Inflammatory macrophage treated with lipopolysaccharide for 1 hour (primary cell): Measurements from ENCODE around the gene NR1H2.
"Not testable (repeated sequence)": the region's sequence is repeated elsewhere in the genome, so short reads cannot be mapped to it uniquely, and the experiment has no call there.

Source experiments
- DNase-seq, 2 donors: peaks; one replicate each; pipeline ENCODE4 v3.0.0-alpha.2; 2020 to 2022

Gene NR1H2

DNA sequence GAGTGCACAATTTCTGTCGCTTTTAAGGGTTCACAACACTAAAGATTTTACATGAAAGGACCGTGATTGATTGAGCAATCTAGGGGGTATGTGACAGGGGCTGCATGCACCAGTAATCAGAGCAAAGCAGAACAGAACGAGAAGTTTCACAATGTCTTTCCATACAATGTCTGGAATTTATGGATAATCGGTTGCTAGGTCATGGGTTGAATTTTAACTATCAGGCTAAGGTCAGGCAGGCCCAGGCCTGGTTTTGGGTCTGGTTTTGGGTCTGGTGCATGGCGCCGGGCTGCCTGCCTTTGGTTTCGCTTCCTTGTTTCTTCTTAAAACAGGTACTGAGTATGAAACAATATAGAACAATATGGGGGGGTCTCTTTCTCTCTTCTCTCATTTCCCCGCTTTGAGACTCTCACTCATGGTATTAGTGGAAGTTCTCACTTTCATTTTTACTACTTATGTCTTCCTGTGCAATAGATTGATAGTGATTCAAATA lies 29.1 kb upstream of the NR1H2 start:
- DNase-seq, result not testable (repeated sequence)

DNA sequence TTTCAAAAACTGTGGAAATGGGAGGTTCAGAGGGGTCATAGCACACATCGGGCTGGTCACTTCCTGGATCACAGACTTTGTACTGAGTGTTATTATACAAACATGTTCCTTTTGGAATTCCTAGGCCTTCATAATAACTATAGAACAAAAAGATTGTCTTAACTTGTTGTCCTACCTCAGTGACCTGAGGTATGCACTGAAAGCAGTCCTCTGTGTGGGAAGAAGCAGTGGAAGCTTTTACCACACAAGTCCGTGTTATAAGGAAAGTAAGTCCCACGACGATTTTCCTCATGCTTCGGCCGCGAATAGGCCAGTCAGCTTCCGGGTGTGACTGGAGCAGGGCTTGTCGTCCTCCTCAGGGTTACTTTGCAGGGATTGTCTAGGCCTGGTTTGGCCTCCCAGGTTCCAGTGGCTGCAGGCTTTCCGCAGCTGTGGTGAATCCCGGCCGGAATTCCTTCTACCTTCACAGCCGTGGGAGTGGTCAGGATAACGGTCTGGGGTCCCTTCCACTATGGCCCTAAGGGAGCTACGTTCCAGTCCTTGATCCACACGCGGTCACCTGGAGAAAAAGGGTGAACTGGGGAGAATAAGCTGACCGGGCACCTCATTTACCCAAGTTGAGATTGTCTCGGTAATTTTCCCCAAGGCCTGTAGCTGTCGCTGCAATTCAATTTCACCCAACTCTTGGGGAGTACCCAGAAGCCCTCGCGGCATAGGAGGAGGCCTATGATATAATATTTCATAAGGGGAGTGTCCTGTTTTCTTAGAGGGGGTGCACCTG lies 26.8 kb upstream of the NR1H2 start:
- DNase-seq, result no peak

DNA sequence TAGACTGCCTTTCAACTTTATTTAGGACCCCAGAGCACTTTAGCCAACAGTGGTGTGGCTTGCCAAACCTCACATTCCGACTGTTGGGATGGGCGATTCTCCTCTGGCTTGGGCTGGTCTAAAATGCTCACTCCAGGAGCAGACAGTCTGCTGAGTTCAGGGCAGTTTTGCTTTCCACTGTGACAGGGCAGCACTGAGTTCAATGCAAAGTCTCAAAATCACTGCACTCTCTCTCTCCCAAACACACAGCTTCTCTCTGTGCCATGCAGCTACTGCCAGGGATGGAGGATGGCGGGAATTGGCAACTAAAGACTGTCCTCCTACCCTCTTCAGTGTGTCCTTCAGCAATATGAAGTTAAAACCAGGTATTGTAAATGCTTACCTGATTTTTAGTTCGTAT lies 24.0 kb upstream of the NR1H2 start:
- DNase-seq, result no peak

DNA sequence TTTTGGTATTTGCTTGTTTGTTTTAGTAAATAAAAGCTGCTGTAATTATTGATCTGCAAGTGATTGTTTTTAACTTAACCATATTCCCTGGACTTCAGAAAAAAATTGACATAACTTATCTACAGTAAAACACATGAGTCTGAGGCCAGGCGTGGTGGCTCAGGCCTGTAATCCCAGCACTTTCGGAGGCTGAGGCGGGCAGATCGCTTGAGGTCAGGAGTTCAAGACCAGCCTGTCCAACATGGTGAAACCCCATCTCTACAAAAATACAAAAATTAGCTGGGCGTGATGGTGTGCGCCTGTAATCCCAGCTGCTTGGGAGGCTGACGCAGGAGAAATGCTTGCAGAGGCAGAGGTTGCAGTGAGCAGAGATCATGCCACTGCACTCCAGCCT lies 22.8 kb upstream of the NR1H2 start:
- not testable (repeated sequence) for DNase-seq

DNA sequence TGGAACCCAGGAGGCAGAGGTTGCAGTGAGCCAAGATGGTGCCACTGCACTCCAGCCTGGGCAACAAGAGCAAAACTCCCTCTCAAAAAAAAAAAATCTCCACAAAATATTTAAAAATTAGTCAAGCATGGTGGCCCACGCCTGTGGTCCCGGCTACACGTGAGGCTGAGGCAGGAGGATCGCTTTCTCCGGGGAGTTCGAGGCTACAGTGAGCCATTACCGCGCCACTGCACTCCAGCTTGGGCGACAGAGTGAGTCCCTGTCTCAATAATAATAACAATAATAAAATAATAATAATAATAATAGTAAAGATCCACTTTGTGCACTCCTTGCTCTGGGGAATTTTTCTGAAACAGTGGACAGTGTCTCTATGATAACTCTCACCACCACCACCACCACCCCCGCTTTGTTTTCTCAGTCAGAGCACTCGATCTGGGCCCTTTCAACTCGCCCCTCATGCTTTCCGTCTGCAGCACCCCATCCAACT lies 19.5 kb upstream of the NR1H2 start:
- DNase-seq, result no peak

DNA sequence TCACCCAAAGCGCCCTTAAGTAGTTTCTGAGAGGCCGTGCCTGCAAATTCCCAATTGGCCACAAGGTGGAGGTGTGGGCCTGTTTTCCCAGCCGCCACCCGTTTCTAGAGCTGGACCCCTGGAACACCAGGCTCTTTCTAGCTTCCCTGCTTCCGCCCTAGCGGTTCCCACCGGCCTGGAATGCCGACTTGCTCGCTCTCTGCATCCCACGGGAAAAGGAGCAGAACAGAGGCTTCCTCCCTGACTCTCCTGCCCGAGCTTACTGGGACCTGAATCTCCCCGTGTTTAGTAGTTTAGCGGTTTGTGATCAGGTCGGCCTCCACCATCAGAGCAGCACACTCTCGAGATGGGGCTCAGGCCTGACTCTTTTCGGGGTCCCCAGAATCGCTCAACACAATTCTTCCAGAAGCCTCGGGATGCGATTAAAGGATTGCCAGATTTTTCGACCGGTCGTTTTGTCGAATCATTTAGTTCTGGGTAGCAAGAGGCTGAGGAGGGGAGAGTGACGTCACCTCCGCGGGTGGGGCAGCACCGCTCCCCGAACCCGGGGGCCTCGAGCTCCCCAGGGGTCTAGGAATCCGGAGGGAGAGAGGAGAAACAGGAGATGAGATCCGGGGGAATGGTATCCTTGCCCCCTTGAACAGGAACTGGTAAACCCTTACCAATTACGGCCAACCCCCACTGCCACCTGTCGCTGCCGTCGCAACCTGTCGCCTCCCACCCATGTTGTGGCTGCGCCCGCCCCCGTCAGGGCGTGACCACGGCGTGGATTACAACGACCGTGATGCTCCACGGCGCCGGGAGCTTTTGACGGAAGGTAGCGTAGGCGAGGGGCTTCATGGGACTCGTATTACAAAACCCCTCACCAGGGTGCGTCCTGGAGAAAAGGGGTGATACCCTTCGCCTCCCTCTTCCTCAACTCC lies 18.8 kb upstream of the NR1H2 start:
- peak; percentile 76 to 88 for DNase-seq

DNA sequence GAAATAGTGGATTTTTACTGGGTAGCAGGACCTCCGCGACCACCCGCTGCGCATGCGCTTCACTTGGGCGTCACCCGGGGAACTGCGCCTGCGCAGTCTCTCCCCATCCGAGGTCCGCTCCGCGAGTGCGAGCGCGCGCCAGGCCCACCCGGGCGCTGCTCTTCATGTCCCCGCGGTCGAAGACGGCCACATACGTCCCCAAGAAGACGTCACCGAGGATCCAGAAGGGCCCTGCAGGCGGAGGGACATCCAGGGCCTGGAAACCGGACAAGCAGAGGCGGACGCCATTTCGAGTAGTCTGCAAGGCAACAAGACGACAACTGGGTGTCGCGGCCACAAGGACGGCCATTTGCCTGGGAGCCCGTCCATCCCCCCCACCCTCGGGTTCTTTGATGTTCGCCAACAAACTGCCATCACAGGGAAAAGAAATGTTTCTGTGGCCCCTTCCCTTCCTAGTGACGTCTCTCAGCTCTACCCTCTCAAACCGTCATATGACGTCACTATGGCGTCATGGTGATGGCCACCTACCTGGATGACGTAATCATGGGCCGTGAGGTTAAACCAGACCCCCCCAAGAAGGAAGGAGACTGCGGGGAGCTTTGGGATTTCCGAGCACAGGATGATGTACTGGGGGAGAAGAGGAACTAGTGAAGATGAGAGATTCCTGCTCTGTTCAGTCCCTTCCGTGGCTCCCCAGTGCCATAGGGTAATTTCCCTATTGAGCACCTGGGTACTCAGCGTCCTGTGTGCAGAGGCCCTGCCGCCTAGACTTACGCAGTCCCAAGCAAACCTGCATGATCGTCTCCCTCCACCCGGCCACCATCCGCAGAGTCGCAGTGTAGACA lies 17.6 kb upstream of the NR1H2 start:
- DNase-seq, result peak; percentile 48 to 73

DNA sequence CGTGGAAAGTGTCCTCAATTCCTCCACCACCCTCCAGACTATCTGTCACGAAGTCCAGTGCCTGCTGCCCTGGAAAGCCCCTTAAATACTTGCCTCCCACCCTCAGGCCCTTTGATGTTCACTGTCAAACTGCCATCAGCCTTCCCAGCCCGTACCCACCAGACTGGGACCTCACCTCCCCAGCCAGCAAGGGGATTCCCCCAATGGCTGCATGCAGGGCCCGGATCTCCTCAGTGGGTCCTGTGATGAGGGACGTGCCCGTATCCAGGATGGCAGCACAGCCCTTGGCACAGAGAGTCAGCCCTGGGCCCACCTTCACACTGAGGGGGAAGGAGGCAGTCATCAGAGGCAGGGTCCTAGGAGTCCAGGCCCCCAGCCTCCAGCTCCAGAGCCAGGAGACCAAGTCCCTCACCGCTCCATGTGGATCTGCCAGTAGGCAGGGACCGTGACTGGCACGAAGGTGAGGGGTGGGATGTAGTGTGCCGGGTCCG lies 16.9 kb upstream of the NR1H2 start:
- DNase-seq, result no peak

DNA sequence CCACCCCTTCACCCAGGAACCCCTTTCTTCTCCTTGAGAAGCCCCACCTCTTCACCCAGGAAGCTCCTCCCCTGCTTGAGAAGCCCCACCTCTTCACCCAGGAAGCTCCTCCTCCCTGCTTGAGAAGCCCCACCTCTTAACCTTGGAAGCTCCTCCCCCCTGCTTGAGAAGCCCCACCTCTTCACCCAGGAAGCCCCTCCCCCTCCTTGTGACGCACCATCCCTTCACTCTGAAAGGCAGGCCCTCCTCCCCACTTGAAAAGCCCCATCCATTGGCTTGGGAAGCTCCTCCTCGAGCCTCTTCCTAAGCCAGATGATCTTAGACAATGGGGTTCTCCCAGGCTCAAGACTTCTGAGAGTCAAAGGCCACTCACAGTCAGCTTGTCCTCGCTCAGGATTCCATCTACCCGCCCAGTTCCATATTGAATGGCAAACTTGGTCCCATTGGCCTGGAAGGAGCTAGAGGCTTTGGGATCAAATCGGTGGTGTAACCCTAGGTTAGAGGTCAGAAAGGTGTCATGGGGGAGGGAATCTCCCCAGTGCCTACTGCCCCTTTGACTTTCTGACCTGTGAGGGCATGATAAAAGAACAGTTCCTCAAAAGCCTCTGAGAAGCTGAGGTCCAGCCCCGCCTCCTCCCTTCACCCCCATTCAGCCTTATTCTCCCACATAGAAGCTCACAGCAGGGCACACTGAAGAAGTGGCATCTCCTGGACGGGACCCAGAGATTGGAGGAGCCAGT lies 14.8 kb upstream of the NR1H2 start:
- peak in 1 of 2 donors; percentile 27 for DNase-seq

DNA sequence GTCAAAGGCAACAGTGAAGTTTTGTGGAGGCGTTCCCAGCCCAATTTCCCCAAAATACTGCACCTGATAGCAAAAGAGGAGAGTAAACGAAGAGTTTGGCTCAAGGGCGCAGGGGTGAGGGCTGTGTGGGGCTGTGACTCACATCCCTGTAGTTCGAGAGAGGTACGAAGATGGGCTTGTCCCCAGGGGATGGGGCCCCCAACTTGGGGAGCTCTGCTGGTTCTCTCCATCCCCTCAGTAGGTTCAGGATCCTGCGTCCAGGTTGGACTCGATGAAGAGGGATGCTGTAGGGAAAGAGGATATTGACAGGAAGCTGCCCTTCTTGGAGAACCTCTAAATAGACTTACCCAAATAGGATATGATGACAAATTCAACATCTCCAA lies 14.2 kb upstream of the NR1H2 start:
- no peak for DNase-seq

DNA sequence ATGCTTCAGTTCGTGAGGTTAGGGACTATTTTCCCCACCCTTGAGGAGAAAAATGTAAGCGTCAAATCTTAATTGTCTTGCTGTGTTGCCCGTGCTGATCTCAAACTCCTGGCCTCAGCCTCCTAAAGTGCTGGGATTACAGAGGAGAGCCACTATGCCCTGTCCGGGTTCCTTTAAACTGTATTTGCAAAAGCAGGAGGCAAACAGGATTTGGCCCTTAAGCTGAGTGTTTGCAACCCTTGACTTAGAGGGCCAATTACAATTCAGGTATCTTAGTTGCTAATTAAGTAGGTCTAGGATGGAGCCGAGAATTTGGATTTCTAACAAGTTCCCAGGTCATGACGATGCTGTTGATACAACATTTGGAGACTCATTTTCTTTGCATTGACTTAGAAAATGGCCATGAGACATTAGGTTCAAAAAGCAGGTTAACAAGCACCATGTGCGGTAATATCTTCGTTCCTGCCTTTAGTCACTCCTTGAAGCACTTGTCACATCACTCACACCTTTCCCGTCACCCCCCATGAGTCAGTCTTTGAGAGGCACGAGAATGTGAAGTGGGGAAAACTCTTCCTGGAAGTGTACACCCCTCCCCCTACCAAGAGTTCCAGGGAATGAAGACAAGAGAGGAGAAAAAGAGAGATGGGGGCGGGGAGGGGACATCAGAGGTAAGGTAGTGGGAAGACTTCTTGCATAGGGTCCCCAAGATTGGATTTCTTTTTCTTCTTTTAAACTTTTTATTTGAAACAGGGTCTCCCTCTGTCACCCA lies 13.4 kb upstream of the NR1H2 start:
- no peak for DNase-seq

DNA sequence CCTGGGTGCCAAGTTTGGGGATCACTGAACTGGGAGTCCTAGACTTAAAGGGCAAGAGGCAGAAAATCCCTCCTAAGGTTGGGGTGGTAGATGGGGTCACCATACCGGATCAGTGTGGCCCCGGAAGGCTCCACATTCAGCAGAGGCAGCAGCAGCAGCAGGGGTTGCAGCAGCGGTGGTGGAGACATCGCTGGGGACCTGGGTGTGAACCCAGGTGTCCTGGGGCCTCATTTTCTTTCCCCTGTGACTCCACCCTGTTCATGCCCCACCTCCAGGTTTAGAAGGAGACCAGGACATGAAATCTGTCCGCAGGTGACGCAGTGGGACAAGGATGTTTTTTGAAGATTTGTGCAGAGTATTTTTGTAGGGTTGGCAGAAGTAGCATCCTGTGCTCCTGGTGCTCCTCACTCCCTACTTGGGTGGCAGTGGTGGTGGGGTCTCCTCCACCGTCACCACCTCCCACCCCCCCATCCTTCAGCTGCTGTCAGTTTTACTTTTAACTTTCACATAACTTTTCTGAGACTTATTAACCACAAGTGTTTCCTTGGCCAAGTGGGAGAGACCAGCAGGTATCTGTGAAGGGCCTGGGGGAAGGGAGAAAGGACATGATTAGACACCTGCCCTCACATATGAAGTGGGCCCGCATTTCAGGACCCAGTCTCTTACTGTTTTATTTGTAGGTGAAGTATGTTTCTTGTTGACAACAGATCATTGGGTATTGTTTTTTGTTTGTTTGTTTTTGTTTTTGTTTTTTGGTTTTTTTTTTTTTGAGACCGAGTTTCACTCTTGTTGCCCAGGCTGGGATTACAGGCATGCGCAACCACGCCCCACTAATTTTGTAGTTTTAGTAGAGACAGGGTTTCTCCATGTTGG lies 10.6 kb upstream of the NR1H2 start, which contains the start of gene NAPSA:
TSS of gene NAPSA (minus strand) at position 206 of the 873 bp plus-strand sequence. CDS start at position 188, 18 bp downstream.
- DNase-seq, result no peak

DNA sequence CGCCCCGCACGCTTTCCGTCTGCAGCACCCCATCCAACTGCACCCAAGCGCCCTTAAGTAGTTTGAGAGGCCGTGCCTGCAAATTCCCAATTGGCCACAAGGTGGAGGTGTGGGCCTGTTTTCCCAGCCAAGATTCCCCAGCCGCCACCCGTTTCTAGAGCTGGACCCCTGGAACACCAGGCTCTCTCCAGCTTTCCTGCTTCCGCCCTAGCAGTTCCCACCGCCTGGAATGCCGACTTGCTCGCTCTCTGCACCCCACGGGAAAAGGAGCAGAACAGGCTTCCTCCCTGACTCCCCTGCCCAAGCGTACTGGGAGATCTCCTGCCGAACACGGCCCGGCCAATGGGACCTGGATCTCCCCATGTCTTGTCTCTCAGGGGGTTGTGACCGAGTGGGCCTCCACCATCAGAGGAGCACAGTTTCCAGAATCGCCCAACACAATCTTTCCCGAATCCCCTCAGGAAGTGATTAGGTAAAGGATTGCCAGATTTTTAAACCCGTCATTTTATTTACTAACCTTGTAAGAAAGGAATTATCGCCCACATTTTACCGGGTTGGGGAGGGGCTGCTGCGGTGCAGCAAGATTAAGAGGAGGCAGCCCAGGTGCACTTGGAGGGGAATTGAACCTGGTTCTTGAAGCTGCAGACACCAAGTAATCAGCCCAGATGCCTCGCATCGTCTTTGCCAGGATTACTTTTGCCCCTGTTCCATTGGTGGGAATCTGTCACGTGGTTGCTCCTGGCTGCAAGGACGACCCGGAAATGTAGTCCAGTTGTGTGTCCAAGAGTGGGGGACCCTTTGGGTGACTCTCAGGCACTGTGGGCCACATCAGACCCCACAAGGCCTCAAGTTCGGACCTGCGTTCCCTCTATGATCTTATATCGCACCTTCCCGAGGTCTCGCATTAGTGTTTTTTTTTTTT lies 7.3 kb upstream of the NR1H2 start:
- peak; percentile 79 to 95 for DNase-seq

DNA sequence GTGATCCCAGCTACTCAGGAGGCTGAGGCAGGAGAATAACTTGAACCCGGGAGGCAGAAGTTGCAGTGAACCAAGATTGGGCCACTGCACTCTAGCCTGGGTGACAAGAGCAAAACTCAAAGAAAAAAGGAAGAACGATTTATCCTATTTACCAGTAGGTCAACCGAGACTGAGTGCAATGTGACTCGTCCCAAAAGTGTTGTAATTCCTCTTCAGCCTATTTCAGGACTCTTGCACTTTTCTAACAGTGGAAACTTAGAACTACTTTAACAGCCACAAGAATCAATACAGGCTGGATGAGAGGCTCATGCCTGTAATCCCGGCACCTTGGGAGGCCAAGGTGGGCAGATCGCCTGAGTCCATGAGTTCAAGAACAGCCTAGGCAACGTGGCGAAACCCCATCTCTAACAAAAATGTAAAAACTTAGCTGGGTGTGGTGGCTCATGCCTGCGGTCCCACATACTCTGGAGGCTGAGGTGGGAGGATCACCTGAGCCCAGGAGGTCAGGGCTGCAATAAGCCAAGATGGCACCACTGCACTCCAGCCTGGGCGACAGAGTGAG lies 4.3 kb upstream of the NR1H2 start:
- DNase-seq, result peak; percentile 50 to 68

DNA sequence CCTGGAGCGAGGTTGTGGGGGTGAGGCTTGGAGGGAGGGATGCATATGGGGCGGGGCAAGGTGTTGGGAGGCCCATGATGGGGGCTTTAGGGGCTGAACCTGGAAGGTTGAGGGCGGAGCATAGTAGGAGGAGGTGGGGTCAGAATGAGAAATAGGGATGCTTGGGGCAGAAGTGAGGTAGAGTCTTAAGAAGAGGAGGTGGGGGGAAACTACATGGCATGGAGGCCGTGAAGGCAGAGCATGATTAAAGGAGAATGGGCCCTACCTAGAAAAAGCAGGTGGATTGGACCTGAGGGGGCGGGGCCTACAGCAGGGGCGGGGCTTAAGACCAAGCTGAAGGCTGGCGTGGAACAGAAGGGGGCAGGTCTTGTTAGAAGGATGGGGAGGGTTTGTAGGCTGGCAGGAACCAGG lies 799 bp downstream of the NR1H2 start:
- DNase-seq, result no peak

DNA sequence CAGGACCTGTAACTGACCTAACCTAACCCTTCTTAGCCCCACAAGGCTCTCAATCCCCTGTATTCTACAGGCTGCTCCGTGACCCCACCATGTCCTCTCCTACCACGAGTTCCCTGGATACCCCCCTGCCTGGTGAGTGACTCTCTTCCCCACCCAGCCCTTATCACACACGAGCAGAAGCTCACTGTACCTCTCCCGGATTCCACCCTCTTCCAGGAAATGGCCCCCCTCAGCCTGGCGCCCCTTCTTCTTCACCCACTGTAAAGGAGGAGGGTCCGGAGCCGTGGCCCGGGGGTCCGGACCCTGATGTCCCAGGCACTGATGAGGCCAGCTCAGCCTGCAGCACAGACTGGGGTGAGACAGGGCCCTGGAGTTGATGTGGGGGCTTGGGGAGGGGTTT lies 1.3 kb downstream of the NR1H2 start:
- DNase-seq, result no peak

DNA sequence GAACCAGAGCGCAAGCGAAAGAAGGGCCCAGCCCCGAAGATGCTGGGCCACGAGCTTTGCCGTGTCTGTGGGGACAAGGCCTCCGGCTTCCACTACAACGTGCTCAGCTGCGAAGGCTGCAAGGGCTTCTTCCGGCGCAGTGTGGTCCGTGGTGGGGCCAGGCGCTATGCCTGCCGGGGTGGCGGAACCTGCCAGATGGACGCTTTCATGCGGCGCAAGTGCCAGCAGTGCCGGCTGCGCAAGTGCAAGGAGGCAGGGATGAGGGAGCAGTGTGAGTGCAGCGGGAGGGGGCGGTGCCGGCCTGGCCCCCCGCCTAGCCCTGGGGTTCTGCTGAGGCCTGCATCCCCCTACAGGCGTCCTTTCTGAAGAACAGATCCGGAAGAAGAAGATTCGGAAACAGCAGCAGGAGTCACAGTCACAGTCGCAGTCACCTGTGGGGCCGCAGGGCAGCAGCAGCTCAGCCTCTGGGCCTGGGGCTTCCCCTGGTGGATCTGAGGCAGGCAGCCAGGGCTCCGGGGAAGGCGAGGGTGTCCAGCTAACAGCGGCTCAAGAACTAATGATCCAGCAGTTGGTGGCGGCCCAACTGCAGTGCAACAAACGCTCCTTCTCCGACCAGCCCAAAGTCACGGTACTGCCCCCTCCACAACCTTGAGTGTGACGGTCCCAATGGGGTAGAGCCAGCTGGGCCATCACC lies 2.1 kb downstream of the NR1H2 start:
- DNase-seq, result no peak

DNA sequence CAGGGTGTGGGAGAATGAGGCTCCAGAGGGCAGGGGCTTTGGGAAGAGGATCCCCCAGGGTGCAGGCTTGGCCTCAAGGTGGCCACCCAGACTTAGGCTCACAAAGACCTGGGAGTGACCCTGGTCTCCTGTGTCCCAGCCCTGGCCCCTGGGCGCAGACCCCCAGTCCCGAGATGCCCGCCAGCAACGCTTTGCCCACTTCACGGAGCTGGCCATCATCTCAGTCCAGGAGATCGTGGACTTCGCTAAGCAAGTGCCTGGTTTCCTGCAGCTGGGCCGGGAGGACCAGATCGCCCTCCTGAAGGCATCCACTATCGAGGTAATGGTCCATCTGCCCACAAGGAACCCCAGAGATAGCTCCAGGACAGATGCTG lies 2.6 kb downstream of the NR1H2 start:
- DNase-seq, result no peak
